Measurements from ENCODE around the gene MRPL18.
"Not testable (repeated sequence)": the region's sequence is repeated elsewhere in the genome, so short reads cannot be mapped to it uniquely, and the experiment has no call there.

MRPL18 gene

DNA sequence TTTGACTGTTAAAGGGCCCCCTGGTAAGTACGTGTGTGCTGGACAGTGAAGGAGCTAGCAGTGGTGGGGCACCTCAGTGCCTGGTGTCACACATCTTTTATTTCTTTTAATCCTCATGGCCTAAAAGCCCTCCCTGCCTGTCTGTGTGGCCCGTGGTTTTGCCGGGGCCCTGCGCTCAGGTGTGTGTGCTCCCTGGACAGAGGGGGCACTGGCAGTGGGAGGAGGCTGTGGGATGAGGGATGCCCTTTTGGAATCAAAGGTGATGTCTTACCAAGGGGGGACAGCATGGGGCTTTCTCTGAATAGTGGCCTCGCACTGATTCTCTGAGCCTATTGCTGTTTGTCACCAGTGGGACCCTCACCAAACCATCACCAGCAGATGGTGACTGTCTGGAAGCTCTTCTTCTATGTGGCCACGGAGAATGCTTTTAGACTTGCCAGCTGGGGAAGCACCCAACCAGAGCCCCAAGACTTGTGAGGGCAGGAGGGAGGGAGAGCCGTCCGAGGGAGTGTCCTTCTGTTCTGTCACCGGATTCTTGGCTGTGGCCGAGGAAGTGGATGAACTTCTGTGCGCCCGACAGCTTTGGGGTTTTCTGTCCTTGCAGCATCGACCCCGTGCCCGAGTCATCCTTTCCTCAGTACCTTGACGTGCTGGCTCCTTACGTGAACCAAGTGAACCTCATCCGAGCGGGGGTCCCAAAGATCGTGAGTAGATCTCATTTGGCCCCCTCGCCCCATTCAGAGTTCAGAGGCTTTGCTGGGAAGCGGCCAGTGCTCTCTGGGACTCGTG lies 27.9 kb downstream of the MRPL18 start:
- no peak for DNase-seq

DNA sequence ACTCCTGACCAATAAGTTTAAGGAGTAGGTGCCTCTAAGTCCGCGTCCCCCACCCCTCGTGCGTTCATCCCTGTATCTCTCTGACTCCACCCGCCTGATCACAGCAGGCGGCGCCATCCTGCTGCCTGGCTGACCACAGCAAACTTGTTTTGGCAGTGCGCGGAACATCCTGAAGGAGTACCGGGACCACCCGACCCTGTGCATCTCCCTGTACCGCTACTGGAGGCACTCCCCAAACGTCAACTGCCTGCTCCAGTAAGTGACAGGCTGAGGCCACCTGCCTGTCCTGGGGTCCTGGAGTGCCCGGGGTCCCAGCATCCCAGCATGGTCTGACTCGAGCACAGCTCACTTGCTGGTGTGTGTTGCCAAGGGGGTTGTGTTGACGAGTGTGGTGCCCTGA lies 28.8 kb downstream of the MRPL18 start:
- no peak for DNase-seq

DNA sequence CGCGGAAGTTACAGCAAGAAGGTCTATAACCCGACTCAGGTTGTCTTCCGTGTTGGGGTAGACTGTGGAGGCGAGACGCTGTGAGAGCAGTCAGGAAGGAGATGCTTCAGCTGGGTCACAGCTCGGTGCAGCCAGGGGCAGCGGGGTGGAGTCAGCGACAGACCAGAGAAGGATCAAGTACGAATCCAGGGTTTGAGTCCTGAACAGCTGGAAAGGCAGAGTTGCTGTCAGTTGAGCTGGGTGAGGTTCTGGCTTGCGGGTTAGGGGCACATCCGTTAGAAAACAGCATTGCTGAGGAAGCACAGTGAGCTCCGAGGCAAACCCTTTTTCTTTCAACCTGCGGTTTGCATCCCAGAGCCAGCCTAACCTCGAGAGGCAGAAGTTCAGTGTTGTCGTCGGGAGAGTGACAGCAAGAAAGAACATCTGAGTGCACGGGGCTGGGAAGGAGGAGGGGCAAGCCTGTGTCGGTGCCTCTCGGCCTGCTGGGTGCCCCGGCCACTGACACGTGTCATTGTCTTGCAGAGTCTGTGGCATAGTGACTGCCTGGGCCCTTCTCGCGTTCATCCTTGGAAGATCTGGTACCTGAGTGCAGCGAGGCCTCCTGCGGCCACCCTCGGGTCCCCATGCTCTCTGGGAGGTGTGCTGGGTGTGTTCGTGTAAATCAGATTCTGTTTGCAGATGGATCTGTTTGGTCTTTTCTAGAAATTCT lies 29.8 kb downstream of the MRPL18 start:
- DNase-seq = no peak

DNA sequence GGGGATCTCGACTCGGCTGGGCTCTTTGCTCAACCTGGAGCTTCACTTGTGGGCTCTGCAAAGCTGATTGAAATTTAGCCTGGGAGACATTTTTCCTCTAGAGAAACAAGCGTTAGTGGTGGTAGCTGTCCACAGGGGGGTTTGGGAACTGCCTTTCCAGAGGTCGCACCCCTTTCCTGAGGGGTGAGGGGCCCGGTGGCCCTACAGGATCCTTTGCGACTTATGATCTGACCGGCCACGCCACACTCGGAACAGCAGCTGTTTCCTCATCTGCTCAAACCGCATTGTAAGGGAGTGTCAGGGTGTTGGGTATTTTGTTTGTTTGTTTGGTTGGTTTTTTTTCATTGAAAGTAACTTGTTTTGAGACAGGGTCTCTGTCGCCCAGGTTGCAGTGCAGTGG lies 30.9 kb downstream of the MRPL18 start:
- no peak for DNase-seq

DNA sequence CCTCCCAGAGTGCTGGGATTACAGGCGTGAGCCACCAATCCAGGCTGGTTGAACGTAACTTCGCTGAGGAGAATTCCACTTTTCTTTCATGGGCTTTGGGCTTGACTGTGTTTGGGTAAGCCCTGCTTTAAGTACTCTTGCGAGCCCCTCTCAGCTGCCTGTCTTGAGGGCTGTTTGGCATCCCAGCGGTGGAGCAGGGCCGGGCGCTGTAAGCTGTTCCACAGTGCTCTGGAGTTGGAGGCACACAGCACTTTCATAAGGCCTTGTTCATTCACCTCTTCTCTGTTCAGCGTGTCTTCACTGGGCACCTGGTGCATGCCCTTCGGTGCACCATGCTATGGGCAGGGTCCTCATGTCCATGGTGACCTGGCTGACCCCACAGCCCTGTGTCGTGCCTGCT lies 31.5 kb downstream of the MRPL18 start:
- no peak for DNase-seq

DNA sequence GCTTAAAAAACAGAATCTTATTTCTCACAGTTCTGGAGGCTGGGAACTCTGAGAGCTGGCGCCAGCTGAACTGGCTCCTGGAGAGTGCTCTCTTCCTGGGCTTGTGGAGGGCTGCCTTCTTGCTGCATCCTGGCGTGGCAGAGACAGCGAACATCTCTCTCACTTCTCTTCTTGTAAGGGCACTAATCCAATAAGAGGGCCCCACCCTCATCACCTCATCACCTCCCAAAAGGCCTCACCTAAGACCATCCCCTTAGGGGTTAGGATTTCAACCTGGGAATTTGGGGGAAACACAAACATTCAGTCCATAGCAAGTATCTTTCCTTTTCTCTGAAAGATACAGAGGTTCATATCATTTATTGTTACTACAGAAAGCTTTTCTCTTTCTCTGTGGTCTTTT lies 33.7 kb downstream of the MRPL18 start:
- no peak for DNase-seq

DNA sequence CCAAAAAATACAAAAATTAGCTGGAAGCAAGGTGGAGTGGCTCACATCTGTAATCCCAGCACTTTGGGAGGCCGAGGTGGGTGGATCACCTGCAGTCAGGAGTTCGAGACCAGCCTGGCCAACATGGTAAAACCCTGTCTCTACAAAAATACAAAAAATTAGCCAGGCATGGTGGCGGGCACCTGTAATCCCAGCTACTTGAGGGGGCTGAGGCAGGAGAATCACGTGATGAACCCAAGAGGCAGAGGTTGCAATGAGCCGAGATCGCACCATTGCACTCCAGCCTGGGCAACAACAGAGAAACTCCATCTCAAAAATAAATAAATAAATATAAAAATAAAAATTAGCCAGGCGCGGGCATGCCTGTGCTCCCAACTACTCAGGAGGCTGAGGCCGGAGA lies 34.4 kb downstream of the MRPL18 start:
- DNase-seq = not testable (repeated sequence)

DNA sequence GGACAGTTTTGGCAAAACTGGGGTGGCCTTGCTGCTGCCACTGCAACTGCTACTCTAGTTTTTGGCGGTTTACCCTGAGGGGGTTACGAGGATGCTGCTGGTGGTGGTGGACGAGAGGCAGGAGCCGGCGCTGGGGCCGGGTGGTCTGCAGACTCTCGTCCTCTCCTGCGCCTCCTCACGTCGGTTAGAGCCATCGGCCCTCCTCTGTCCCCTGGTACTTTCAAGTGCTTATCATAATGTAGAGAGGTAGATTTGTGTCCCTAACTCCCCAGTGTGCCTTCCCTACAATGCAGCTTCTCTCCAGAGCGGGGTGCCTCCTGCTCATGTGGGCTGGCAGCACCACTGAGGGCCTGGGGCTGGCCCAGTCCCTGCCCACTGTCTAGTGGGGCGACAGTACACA lies 35.7 kb downstream of the MRPL18 start:
- DNase-seq = no peak

DNA sequence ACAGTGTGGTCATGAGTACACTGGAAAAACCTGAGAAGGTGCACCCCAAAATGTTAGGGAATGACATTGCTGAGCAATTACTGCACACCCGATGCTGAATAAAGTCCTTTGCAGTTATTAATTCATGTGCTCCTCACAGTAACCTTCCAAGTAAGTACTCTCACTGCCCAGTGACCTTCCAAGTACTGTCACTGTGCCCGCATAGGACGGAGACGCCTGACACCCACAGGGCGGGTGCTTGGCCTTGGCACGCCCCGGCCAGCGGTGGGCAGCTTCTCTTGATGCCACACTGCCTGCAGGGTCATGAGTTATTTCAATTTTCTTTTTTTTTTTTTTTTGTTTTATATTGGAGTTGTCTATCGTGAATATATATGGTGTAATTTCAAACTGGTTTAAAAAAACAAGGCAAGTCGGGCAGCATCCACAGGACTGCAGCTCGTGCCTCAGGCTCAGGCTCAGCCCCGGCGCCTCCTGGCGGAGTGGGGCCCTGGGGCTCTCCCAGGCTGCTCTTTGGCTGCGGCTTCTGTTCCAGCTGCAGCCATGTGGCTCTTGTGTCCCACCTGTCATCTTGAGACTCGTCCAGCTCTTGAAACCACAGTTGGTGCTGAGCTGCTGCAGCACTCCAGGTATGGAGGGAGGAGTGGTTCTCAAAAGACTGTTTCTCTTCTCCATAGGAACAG lies 36.8 kb downstream of the MRPL18 start:
- no peak for DNase-seq

DNA sequence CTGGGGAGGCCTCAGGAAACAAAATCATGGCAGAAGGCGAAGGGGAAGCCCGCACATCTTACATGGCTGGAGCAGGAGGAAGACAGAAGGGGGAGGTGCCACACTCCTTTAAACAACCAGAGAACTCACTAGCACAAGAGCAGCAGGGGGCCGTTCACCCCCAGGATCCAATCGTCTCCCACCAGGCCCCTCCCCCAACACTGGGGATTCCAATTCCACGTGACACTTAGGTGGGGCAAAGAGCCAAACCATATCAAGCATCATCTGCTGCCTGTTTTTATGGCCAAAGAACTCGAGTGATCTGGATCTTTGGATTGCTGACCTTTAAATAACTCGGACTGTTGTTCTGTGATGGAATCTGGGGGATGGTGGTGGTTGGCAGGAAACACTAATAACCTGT lies 37.8 kb downstream of the MRPL18 start:
- no peak for DNase-seq

DNA sequence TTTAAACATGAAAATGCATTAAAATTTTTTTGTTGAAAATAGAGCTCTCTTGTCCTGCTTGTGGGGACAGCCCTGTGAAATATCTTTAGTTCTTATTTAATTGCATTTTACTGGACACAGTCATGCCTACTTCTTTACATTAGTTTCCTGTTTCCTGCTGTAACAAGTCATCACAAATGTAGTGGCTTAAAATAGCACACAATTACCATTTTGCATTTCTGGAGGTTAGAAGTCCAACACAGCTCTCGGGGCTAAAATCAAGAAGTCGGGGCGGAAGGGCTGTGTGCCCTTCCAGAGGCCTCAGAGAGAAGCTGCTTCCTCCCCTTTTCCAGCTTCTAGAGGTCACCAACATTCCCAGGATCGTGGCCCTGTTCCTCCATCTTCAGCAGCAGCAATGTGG lies 39.3 kb downstream of the MRPL18 start:
- no peak for DNase-seq

DNA sequence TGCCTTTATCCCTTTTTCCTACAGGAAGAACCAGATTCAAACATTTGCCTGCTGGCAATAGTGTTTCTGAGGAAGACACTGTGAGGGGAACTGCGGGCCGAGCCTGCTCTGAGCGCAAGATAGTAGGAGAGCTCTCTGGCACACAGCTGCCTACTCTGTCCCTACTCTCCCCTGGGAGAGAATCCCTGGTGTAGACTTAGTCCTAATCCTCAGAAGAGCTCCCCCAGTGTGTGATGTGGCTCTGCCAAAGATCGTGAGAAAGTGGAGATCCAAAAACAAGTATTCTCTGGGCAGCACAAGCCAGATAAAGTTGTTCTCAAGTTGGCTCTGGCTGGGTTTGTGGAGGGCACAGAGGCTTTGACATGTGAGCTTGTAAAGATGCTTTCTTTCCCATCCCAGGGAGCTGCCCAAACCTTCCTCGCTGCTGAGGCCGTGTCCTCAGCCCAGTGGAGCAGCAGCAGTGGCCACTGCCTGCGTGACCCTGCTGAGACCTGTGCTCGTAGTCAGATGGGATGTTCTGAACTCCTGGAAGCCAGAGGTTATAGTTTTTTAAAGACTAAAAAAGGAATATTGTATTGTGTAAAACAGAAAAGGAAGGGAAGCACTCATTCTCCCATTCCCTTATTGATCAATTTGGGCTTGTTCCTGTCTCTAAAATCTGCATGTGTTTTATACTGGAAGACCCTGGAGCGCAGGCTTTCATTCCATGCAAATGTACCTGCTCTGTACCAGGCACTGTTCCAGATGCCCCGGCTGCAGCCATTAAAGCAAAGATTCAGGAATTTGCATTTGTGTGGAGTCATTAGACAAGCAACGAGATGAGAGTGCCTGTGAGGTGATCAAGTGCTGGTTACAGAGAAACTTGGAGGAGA lies 40.5 kb downstream of the MRPL18 start:
- DNase-seq = no peak

DNA sequence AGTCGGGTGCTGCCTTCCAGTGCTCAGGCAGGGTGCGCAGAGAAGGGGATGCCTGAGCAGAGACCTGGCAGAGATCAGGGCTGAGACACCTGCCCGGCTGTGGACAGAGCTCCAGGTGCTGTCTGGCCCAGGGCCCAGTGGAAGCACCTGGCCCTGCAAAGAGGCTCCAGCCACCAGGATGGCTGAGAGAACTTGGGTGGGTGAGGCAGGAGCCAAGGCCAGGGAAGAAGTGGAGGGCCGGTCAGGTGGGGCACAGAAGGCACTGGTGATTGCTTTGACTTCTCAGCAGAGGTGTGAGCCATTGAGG lies 41.1 kb downstream of the MRPL18 start:
- no peak for DNase-seq

DNA sequence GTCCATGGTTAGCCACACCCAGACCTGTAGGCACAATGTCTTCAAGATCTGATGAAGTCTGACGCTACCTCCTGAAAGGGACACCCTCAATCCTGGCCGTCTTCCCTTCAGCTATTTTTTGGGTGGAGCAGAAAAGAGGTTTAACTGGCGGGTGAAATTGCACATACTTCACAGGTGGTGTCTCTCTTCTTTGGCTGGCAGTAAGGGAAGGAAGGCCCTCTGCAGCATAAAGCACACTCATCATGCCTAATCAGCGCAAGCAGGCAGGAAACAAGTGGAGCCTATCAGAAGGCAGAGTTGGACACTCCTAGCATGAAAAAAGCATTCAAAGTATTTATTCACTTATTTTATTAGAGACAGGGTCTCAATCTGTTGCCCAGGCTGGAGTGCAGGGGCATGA lies 42.7 kb downstream of the MRPL18 start:
- no peak for DNase-seq

DNA sequence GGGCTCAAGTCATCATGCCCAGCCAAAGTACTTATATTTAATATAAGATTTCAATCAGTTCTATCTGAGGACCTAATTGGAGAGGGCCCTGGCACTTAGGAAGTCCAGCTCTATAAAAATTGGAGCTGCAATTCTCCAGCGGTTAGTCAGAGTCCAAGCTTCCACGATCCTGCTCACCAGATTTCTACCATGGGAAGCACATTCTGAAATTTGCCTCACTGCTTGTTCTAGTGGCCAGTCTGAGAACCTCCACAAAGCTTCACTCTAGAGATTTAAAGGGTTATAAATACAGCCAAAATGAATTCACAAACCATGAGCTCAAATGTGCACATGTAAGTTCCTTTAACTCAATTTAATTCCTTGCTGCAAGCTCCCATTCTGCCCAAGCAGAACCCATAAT lies 43.3 kb downstream of the MRPL18 start:
- no peak for DNase-seq

DNA sequence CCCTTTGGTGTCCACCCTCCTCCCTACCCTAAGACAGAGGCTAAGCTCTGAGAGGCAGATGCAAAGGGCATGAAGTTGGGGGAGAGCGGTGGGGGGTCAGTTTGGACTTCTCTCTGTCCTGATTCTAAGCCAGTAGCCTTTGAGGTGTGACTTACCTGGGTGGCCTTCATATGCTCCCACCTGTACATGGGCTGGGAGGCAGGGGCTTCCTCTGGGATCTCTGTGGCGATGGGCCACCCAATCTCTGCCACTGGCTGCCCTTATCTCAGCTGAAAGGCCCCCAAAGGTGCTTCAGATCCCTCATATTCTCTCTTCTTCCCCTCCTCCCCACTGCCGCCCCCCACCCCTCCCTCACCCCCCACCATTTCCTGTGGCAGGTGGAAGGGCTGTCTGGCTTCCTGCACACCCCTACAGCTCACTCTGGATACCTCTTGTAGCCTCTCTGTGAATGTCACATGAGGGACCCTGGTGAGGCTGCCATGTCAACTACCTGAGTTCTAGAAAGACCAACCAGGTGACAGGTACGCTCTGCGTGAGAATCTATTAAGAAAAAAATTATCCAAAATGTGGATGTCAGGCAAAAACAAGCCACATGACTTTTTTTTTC lies 43.8 kb downstream of the MRPL18 start:
- DNase-seq = no peak

DNA sequence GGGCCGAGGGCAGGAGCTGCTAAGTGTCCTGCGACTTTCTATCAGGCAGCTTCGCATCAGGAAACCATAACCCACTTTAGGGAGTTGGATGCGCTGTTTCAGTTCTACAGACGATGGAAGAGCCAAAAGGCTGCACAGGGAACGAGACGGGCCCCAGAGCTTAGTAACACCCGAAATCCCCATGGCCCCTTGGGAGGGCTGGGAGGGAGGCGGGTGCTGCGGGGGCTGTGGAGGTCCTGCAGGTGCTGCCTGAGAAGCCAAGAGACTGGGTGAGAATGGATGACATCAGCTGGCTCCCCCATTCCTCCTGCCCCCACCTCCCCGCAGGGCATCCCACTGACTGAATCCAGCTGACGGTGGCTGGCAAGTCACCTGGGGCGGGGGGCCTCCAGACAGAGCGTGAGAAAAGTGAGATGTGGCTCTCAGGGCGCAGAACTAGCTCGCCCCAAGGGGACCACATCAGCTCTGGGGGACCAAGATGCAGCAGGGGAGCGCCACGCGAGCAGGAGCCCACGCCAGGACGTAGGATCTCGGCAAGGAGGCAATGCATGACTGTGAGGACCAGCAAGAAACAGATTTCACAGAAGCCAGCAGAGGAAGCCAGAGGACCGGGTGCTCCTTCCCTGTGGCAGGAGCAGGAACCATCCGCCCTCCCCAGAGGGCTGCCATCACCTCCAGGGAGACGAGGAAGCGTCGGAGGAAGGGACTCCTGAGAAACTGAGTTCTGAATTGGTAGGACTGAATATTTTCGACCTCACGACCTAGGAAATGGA lies 46.6 kb downstream of the MRPL18 start:
- no peak for DNase-seq

DNA sequence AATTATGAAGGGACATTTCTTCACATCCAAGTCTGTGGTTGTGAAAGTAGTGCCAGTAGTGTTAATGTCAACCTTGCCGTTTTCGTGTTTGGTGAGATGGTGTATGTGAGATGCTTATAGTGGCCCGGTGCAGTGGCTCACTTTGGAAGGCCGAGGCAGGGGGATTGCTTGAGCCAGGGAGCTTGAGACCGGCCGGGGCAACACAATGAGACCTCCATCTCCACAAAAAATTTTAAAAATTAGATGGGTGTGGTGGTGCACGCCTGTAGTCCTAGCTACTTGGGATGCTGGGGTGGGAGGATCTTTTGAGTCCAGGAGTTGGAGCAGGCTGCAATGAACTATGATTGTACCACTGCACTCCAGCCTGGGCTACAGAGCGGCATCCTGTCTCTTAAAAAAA lies 47.2 kb downstream of the MRPL18 start:
- DNase-seq = no peak

DNA sequence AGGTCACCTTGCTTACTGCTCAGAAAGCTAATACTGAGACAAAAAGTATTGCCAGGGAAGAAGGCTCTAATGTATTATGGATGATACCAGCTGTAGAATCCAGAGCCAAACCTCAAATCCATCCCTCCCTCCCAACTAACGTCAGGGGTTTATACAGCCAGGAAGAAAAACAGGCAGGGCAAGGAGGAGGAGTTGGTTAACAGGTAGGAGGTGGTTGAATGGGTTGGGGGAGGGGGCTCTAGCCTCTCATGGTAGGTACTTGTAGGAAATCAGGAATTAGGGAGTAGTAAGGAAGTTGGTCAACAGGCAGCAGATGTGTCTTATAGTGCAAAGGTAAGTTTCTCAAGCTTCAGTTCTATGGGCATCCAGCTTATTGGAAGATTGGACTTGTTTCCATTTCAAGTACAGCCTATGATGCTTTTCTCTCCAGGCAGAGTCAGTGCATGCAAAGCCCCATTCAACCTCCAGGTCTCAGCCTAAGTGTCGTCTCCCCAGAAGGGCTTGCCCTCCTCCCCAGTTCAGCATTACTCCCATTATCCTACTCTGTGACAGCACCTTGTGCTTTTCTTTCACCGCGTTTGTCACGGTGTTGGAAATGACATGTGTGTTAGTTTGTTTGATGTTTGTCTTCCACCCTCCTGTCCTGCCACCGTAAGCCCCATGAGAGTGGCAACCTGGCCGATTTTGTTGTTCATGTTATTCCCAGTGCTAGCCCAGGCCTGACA lies 47.9 kb downstream of the MRPL18 start:
- no peak for DNase-seq

DNA sequence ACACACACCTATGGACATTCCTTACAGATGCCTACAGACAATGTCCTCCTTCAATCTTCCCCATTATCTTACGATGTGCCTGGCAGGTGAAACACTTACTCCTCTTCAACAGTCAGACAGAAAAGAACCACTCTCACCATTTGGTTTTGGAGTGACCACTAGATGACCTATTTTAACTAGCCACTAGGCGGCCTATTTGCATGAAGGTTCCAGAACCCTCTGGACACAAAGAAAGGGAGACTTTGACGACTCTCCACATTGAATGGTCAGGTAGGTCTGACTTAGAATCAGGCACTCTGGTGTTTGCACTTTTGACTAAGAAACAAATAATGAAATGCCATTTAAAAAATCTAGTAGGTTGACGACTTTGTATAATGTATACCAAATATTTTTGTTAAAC lies 51.8 kb downstream of the MRPL18 start:
- DNase-seq = no peak
